GM18499 (cell line): ENCODE data around the gene IL4R.

ENCODE experiments used
- ATAC-seq: cut with Tn5 transposase; IDR thresholded peaks from one replicate; pipeline ENCODE4 v1.9.1; 2021; ENCODE audit warnings: moderate number of reproducible peaks; ENCODE audit not compliant: insufficient read depth, unreplicated experiment

The IL4R gene

GRCh38 chr16:27312580-27313421 lies 973 bp upstream of the IL4R start:
- no peak for ATAC-seq

DNA sequence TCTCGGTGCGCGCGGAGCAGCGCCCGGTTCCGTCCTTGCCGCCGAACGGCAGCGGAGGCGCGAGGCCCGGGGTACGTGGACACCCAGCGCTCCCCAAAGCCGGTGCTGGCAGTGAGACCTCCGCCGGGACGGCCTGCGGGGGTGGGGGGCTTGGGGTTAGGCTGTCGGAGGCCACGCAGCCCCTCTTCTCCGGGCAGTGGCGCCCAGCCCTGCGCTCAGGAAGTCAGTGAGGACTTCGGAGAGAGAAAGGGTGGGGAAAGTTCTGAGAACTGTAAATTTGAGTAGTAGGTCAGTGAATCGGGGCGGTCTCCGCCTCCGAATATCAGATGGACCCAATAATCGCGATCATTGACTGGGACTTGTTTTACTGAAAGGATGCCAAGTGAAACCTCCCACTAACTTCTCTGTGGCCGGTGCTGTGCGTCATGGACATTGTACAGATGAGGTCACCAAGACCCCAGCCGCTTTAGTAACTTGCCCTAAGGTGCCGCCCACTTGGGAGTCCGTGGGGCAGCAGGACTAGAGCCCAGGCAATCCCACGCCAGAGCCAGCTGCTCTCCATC lies 468 bp downstream of the IL4R start:
- no peak for ATAC-seq

GRCh38 chr16:27314986-27315332 lies 1.2 kb downstream of the IL4R start:
- no peak for ATAC-seq

DNA sequence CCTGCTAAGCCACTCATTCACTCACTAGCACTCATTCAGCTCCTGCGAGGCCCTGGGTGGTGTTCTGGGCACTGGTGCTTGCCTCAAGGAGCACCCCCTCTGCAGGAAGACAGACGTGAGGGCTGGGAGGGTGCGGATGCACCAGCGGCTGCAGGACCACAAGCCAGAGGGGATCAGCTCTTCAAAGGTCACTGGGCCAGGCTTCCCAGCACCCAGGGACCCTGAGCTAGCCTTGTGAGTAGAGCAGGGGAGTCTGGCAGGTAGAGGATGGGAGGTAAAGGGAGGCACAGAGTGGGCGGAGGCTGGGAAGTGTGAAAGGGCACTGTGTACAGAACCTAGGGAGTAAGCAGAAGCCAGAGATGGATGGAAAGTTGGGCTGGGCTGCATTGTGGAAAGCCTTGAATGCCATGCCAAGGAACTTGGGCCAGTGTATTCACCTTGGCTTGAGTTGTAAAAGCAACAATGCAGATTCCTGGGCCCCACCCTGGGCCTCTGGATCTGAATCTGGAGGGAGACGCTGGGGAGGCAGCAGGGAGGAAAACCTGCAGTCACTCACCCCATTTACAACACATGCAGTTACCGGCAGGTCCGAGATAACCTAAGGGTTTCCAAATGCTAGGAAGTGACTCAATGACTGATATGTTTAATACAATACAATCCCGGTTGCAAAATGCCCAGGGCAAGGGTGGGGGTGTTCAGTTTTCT lies 1.7 kb downstream of the IL4R start:
- ATAC-seq: no peak

DNA sequence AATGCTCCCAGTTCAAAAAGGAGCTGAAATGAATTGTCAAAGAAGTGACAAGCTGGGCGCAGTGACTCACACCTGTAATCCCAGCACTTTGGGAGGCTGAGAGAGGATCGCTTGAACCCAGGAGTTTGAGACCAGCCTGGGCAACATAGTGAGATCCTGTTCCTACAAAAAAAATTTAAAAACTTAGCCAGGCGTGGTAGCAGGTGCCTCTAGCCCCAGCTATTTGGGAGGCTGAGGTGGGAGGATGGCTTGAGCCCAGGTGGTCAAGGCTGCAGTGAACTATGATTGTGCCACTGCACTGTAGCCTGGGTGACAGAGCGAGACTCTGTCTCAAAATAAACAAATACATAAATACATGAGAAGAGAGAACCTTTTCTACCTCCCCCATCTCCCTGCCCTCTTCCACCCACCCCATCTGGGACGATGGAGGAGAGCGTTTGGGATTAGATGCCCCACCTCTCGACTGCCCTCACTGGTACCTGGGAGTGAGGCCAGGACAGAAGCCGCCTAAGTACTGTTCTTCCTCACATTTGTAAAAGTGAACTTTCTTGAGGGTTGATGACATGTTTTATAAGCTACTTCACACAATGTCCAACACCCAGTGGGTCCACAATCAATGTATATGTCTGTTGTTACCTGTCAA lies 2.4 kb downstream of the IL4R start:
- no peak for ATAC-seq

DNA sequence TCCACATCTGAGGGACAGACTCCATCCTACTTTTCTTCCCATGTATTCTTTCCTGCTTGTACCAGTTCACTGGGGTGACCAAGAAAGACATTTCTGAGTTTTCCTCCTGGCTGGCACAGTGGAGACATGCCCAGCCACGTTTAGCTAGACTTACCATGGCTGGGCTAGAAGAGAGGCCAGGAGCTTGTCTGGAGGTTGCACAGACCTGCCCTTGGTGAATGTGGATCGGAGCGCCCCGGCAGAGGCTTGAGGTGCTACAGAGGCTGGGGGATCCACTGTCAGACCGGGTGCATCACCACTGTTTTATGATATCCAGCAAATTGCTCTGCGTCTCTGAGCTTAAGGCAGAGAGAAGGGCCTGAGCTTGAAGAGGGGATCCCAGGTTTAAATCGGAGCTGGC lies 3.5 kb downstream of the IL4R start:
- no peak for ATAC-seq

GRCh38 chr16:27317738-27318391 lies 4.1 kb downstream of the IL4R start:
- no peak for ATAC-seq

- ATAC-seq: no peak
These were observed 4.8 kb downstream of the IL4R start for GRCh38 chr16:27318392-27319256.

GRCh38 chr16:27319257-27319965 lies 5.6 kb downstream of the IL4R start:
- ATAC-seq: no peak

GRCh38 chr16:27320261-27321012 lies 6.7 kb downstream of the IL4R start:
- ATAC-seq: no peak

DNA sequence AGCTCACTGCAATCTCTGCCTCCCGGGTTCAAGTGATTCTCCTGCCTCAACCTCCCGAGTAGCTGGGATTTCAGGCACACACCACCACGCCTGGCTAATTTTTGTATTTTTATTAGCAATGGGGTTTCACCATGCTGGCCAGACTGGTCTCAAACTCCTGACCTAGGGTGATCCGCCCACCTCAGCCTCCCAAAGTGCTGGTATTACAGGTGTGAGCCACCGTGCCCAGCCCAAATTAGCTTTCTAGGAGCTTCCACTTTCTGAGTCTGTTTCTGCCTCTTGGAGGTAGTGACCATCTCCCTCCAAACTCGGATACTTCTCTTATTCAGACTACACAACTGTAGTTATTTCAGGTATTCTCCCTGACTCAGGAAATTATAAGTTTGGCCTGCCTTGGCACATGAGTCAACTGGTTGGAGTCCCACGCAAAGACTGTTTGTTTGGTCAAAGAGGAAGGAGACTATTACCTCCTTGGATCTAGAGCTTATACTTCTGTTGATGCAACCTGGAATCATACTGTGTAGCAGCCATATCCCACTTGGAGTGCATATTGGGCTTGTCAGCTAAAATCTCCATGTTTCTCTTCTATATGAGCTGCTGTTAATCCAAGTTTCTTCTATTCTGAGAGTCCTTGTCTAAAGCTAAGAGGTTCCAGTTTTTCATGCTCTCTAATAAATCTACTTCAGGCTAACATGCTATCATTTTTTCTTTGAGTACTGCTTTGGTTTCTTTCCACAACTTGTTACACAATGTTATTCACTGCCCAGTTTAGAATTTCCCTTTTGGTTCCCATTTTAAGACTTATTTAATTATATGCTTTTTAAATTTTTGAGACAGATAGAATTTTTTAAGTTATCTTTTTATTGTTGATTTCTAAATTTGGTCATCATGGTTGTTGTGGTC lies 7.5 kb downstream of the IL4R start:
- ATAC-seq: no peak

DNA sequence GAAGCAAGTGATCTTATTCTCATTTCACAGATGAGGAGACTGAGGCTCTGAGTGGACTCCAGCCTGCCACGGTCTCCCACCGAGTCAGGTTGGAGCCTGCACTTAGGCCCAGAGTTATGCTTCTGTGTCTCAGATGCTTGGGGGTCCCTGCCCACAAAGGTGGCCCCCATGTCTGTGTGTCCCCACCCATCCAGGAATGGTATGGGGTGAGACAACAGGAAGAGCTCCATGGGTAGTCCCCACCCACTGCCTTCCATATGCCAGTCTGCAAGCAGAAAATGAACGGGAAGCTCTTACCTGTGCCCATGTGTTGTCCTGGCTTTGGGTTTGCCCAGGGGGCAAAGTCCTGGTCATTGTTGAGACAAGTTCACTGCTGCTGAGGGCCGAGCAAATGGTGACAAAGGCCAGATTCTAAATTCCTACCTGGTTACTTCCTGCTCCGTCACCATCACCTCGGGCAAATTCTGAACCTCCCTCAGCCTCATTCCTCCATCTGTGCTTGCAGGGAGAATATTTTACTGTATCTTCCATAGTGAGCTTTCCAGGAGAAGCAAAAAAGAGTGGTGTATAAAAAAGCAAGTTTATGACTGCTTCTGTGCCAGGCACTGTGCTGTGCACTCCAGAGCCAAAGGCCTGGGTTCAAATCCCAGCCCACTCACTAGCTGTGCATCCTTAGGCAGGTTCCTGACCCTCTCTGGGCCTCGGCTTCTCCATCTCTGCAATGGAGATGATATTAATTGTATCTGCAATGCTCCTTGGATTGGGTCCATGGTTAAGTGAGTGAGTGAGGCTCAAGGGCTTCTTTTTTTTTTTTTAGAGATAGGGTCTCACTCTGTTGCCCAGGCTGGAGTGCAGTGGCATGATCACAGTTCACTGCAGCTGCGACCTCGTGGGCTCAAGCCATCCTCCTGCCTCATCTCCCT lies 9.3 kb downstream of the IL4R start:
- ATAC-seq: no peak

GRCh38 chr16:27323781-27324561 lies 10.2 kb downstream of the IL4R start:
- no peak for ATAC-seq

GRCh38 chr16:27324851-27325301 lies 11.1 kb downstream of the IL4R start:
- no peak for ATAC-seq

DNA sequence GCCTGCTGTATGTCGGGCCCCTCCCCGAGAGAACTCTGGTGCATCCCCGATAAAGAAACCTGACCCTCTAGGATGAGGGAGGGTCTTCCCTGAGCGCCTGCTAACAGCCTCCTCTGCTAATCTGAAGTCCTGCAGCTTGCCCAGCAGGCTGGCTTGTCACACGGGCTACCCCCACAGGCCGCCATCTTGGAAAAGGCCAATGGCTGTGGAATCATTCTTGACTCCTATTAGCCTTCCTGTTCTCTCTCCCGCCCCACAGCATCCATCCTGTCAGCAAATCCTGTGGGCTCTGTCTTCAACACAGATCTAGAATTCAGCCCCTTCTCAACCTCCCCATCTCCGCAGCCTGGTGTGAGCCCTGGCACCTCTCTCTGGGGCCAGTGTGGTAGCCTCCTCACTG lies 12.0 kb downstream of the IL4R start:
- ATAC-seq: no peak
